GM19438 (cell line): ENCODE results near the gene FAM20A.

Experiments
- ATAC-seq: cut with Tn5 transposase; IDR thresholded peaks from one replicate; pipeline ENCODE4 v1.9.1; 2021; ENCODE audit warnings: low read depth; ENCODE audit not compliant: unreplicated experiment

The FAM20A gene

DNA sequence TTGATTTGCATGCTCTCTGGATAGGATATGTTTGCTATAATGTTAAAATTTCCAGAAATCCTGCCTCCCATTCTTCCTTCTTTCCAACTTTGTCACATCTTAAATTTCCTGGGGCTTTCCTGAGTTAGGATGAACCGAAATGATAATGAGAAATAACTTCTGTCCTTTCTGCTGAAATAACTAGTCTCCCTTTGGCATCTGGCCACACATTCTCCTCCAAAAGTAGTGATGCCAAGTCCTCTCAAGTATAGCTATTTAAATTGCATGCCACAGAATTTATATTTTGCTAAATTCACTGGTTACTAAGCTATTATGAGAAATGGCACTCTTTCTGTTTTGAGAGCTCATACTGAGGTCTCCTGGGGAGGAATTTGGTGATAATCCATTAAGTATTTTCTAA is 30.6 kb downstream of the FAM20A start:
- no peak for ATAC-seq

DNA sequence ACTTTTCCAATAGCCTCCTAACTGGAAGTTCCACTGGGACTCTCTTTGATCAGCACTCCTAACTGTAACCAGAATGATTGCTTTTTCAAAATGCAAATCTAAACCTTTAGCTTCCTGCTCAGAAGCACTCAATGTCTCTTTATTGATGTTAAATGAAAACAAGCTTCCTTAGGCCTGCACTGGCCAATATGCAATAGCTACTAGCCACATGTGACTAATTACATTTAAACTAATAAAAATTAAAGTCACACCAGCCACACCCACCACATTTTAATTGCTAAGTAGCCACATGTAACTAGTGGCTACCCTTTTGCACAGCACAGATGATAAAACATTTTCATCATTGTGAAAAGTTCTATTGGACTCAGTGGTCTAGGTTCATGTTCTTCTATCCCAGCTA is 31.8 kb downstream of the FAM20A start:
- ATAC-seq: no peak

DNA sequence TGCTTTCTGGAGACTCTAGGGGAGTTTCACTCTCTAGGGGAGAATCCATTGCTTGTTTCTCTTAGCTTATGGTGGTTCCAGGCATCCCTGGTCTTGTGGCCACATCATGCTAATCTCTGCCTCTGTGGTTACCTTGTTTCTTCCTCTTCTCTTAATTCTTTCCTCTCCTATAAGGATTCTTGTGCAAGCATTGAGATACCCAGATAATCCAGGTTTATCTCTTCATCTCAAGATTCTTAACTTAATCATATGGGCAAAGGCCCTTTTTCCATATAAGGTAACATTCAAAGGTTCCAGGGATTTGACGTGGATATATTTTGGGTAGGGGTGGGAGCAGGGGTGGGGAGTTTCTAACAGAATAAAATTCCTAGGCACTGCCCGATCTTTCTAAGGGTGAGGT is 32.6 kb downstream of the FAM20A start:
- ATAC-seq: no peak

DNA sequence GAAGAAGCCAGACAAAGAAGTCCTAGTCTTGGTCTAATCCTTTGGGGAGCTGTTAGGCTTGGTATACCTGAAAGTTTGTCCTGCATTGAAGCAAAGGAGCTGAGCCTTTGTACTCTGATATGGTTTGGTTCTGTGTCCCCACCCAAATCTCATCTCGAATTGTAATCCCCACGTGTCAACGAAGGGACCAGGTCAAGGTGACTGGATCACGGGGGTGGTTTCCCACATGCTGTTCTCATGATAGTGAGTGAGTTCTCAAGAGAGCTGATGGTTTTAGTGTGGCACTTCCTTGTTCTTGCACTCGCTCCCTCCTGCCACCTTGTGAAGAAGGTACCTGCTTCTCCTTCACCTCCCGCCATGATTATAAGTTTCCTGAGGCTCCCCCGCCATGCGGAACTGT is 33.6 kb downstream of the FAM20A start:
- ATAC-seq: no peak

DNA sequence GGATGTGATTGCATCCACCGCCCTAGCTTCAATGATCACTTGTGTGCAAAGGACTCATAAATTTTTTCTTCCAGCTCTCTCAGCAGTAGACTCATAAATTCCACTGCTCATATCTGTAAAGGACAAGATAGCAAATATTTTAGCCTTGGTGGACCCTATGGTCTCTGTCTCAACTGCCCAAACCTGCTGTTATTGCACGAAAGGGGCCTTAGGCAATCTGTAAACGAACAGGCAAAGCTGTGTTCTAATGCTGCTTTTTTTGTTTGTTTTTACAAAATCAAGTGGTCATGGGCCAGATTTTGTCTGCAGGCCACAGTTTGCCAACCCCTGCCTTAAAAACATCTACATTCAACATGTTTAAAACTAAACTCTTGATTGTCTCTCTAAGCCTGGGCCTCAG is 34.1 kb downstream of the FAM20A start:
- no peak for ATAC-seq

- ATAC-seq: no peak
Observed at GRCh38 chr17:68566442-68566738, 34.8 kb downstream of the FAM20A start.

GRCh38 chr17:68565661-68566441 is 35.3 kb downstream of the FAM20A start:
- ATAC-seq: no peak

DNA sequence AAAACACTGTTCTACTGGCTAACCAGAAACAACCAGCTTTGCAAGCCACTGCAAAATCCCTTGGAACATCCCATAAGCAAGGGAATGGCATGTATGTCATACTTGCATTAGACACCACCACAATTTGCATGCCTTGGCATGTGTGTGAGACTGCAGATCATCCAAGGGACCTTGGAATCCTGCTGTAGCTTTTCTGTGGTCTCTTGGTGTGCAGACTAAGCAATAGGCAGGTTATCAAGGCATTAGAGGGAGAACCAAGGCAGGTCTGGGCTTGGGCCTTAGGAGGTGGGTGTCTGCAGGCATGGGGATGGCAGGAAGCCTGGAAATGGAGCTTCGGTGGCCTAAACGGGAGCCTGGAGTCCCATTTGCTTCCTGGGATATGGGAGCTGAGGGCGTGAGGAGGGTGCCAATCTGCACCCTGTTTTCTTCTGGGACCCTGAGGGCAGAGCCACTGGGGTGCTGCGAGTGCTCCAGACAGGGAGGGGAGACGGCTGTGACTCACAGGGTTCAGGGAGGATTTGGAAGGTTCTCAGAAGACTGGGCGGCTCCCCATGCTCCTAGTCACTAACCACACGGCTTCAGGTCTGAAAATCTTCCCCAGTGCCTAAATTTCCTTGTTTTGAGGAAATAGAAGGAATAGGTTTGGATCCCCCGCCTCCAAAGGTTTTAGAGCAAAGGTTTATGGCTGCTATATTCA is 36.6 kb downstream of the FAM20A start:
- ATAC-seq: no peak

DNA sequence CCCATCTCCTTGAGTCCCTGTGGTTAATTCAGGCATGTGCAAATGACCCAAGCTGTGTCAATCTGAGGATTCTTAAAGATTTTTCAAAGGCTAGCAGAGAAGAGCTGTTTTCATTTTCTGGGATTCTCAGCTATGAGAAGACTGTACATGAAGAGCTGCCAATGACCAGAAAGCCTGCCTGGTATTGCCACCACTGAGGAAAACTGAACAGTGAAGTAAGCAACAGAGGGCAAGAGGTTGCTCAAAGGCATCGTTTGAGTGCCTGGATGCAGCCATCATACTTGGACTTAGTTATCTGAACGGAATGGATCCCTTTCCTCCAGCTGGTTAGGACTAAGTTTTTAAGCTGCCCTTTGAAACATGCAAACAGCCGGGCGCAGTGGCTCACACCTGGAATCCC is 38.4 kb downstream of the FAM20A start:
- ATAC-seq: no peak

DNA sequence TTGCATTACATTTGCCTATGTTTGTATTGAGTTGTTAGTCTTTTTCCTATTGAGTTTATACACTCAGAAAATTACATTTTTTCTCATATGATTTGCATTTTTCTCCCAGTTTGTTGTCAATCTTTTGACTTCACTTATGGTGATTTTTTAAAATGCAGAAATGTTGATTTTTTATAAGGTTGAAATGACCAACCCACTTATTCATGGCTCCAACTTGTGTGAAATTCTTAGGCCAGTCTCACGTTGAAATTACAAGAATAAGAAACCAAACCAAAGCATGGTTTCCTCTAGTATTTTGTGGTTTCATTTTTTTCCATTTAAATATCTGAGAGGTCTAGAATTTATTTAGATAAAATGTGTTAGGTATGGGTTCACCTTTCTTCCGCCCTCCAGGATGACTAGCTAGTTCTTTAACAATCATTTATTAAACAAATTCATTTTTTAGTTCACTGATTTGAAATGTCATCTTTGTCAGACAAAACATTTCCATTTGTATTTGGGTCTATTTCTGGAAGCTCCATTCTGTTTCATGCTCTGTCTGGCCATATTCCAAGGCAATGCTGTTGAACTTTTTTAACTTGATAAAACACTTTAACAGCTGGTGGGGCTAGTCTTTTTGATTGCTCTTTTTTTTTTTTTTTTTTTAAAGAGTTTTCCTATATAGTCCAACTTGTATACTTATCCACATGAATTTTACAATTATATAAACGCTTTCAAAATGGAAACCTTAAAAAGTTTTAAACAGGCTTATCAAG is 40.0 kb downstream of the FAM20A start:
- no peak for ATAC-seq

DNA sequence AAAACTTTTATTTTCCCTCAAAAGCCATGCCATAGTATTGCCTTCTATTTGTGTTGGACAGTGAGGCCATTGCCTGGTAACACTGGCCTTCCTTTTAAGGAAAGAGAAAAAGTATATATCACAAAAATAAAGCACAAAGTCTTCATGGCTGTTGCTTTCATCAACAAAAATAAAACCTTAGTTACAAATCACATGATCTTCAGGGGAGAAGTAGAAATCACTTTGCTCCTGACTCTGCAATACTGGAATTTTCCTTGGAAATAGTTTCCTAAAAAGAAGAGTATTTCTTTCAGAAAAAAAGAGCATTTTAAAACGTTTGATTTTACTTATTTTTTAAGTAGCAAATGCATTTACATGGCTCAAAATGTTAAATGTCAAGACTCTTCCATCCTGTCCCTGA is 41.9 kb downstream of the FAM20A start:
- no peak for ATAC-seq

DNA sequence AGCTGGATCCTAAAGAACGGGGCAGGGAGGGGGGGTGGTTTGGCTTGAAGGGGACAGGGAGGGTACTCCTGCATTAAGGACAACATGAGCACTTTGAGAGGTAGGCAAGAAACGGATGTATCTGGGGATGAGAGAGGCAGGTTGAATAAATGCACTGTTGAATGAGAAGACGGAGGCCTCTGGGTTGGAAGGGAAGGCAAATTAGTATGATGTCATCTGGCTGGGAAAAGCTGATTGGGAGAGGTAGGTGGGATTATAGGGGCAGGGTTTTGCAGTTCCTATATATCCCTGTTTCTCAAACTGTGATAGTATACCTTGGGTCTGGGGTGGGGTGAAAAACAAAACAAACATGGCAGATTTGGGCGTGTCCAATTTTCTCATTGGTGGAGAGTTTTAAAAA is 44.6 kb downstream of the FAM20A start:
- ATAC-seq: no peak

DNA sequence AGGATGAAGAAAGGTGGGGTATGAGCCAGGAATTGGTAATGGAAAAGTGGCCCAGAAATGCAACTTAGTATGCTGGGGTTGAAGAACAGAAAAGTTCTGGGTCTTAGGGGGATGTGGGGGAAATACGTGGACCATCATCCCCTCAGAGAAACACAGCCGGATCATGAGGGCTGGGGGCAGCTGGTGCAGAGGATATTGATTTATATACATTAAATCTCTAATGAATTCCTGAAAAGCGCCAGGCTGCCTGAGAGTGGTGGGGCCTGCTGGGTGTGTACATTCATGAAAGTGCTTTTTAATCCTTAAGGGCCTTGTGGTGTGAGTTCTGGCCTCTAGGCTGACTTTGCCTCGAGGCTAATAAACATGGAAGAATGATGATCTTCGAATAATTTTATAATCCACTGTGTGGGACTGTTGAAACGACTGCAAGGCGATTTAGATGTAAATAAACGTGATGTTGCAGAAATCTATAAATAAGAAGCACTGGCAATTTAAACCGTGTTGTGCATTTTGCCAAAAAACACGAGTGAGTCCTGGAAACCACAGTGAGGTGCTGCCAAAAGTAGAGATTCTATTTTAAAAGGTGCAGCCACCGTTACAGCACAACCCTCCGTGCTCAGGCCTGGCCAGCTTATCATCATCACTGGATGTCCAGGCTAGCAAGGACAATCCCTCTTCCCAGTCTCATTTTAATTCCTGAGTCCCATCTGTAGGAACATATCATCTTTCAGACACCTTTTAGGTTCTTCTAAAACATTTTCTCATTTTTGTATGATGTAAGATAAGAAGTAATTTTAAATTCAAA is 56.9 kb downstream of the FAM20A start:
- ATAC-seq: no peak

DNA sequence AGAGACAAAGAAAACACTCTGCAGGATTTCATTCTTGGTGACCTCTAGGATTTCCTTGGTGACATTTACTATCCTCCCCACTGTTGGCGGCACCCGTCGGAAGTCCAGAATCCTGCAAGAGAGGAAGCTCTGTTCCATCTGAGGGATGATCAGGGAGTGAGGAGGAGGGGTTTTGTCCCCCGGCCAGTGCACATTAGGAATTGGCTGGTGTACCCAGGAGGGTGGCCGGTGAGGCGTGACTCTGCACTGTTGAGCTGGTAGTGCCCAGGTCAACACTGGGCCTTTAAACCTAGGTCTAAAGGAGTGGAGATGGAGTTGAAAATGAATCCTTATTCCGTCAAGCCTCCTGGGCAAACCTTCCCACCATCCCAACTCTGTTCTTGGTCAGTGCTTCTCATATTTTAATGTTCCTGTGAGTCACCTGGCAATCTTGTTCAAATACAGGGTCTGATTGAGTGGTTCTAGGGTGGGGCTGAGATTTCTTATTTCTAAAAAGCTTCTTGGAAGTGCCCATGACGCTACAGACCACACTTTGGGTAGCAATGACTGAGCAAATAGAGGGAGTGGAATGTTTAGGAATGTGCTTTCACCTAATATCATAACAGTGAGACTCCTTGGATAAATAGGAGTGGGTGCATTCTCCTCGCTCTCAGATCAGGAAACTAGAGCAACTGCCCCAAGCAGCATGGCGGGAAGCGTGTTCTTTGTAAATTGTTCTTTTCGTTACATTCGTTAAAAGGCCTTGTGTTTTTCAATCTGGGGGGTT is 58.3 kb downstream of the FAM20A start:
- no peak for ATAC-seq

DNA sequence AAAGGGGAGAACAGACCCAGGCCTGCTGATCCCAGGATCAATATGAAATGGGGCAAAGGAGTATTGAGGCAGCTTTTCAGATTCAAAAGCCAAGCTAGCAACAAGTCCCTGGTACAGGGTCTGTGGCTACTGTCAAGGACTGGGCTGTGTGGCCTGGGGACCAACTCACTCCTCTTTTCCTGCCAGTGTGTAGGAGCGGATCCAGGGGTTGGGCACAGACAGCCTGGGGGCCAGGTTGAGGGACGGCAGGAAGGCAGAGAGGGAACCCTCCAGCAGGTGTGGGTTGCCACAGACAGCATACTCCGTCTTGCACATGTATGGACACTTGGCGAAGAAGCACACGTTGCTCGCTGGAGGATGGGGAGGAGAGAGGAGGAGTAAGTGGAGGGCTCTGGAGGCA is 59.4 kb downstream of the FAM20A start:
- no peak for ATAC-seq

- ATAC-seq: no peak
Observed at GRCh38 chr17:68540981-68541380, 60.2 kb downstream of the FAM20A start.

DNA sequence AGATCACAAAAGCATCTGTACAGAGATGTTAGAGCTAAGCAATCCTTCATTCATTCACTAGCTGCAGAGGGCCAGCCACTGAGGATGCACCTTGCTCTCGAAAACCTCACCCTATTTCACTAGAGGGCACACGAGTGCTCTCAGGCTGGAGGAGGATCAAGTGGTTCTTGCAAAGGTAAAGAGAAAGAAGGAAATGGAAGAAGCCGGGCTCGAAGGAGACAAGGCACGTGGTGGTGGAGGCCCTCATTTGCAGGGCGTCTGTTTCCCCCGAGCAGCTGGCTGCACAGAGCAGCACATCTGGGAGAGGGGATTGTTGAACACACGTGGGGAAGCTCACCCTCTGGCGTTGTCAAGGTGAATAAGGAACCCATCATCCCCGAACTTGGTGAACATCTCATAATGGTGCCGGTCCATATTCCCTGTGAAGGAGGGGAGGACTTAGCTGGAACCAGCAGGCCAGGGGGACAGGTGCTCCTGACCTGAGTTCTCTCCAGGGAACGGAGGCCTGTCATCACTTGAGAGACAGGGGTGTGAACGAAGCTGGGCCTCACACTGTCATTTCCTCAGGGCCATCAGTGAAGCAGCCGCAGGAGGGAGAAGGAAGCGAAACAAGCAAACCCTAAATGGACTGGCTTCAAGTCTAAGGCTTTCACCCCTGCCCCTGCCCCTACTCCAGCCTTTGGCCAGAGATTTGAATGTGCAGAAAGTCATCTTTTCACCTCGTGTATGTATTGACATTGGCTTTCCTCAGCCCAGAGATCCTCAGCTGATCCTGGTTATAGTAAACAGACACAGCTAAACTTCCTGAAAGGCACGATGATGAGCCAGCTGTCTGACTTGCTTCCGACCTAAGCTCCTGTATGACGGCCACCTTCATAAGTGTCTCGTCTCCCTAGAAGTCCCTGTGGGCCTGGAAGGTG is 61.4 kb downstream of the FAM20A start:
- no peak for ATAC-seq

- ATAC-seq: no peak
Observed at GRCh38 chr17:68535922-68536321, 65.2 kb downstream of the FAM20A start.

DNA sequence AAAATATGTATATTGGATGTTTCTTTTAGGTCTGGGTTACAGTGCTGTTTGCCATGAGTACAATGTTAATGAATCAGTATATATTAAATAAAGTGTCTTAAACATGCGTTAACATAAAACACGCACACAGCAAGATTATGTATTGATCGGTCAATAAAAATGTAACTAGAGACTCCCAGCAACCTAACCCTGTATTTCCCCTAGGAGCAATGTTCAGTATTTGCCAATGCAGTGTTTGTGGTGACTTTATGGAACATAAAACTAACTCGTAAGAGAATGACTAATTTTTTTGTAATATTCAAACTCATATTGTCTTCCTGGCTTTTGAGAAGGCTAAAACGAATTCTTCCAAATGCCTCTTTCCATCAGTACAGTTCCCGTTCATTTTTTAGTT is 66.5 kb downstream of the FAM20A start:
- no peak for ATAC-seq
